HG02623 (cell line): ENCODE results near the gene MBOAT2.
"Not testable (repeated sequence)": the region's sequence is repeated elsewhere in the genome, so short reads cannot be mapped to it uniquely, and the experiment has no call there.

Experiments
- ATAC-seq: cut with Tn5 transposase; IDR thresholded peaks from one replicate; pipeline ENCODE4 v1.9.1; 2021; ENCODE audit warnings: moderate library complexity; ENCODE audit not compliant: unreplicated experiment

Gene MBOAT2

DNA sequence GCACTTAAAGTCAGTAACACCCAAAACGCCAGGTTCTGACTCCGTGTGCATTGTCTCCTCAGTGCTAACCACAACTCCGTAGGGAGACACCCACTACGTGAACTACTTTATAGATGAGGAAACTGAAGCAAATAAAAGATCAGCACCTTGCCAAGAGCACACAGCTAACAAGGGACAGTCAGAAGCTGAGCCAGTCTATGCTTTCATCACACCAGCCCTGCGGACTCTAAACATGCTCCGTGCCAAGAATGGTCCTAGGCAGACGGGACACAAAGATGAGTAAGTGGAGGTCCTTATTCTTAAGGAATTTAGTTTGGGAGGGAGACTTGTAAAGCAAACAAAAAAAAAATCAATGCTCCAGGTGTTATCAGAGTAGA lies 9.6 kb downstream of the MBOAT2 start:
- no peak for ATAC-seq

DNA sequence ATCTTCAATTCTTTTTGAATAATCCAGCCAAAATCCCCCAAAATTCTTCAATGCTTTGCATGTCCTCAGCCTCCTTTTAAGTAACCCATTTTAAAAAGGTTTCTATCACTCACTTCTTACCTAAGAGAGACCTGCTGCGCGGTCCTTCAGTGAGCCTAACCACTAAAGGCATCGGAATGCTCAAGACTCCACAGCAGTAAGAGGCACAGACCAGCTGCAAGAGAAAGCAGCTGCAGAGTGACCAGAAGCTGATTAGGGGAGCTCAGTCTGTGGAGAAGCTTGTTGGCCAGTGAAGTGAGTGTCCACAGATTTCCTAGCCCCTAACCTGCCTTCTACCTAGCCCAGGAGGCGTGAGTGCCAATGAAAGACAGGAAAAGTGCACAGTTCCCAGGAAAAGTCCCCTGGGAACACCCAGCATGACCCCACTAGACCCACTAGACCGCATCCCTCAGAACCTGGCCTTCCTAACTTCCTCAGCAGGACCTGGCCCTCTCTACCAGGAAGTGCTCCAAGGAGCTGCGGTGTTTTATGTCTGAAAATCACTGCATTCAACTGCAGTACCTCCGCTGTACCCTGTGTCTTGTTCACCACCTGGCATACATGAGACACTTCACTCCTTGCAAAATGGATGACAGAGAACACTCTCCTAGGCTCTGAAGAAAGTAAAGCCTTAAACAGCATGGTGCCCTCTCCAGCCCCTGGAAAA lies 10.1 kb downstream of the MBOAT2 start:
- no peak for ATAC-seq

DNA sequence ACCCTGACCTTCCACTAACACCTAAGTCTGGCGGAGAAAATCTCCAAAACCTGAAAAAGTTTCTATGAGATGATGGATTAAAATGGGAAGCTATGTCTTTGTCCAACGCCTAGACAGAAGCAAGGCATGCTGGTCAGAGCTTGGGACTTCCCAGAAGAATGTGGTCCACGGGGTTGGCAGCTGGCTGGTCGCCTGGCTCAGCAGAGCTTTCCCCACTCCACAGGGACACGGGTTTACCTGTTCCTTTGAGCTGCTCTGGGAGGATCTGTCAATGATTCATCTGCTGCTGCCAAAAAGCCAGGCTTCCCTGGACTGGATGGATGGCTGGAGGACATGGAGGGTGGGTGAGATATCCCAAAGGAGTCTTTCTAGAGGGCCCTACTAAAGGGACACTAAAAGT lies 10.8 kb downstream of the MBOAT2 start:
- no peak for ATAC-seq

DNA sequence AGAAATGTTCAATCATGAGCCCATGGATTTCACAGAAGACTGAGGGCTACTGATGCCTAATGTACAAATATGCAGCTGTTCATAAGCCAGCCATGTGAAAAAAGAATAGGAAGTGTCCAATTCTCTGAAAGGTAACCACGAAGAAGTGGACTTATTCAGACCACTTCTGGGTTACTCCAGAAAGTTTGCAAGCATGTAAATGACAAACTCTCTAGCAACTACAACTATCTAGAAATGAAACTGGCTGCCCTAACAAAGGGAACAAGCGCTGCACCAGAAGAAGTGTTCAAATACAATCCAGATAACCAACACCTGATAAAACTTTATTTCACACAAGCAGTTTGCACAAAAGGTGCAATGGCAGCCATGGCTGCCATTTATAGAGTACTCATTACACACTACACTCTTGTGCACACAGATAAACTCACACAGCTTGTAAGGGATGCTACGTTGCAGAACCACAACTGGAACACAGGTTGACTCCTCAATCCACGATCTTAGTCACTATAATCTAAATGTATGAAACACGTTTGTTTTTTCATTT lies 13.9 kb downstream of the MBOAT2 start:
- ATAC-seq, result no peak

DNA sequence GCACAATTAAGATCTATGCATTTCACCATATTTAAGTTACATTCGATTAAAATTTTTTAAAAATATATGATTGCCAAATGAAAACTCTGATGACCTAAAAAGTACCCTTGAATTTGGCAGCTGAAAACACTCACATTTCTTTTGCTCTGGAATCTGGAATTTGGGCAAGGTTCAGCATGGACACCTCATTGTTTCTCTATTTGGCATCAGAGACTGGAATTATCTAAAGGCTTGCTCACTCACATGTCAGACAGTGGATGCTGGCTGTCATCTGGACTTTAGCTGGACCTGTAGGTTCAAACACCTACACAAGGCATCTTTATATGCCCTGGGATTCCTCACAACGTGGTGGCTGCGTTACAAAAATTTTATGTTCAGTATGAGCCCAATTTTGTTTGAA lies 16.1 kb downstream of the MBOAT2 start:
- ATAC-seq, result no peak

DNA sequence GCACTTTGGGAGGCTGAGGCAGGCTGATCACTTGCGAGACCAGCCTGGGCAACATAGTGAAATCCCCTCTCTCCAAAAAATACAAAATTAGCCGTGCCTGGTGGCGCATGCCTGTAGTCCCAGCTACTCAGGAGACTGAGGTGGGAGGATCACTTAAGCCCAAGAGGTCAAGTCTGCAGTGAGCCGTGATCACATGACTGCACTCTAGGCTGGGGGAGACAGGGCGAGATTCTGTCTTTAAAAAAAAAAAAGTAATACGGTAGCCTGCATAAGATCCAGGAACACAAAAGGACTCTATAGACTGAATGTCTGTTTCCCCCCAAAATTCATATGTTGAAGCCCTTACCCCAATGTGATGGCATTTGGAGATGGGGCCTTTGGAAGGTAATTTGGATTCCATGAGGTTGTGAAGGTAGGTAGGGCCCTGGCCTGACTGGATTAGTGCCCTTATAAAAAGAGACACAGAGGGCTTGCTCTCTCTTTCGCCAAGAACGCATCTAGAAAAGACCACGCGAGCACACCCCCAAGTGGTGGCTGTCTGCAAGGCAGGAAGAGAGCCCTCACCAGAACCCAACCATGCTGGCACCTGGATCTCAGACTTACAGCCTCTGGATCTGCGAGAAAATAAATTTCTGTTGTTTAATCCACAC lies 17.0 kb downstream of the MBOAT2 start:
- no peak for ATAC-seq

DNA sequence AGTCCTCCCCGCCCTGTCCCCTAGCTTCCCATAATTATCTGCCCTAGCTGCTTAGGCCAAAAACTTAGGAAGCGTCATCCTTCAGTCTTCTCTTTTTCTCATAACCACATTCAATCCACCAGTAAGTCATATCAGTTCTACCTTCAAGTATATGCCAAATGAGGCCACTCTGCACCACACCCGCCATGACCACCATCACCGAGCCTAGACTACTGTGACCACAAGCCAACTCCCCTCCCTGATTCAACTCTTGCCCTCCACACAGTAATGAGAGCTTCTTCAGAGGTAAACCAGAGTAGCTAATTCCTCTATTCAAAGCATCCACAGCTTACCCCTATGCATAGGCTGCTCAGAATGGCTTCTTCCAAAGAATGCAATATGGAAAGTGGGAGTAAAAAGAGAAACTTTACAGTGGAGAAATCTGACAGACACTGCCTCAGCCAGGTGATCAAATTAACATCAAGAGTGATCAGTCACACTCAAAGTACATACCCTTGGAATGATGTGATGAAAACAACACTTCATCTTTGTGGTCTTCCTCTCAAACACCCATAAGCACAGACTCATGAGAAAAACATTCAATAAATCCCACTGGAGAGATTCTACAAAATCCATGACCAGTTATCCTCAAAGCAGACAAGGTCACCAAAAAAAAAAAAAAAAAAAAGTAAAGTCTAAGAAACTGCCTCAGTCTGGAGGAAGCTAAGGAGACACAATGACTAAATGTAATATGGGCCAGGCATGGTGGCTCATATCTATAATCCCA lies 17.7 kb downstream of the MBOAT2 start:
- no peak for ATAC-seq

DNA sequence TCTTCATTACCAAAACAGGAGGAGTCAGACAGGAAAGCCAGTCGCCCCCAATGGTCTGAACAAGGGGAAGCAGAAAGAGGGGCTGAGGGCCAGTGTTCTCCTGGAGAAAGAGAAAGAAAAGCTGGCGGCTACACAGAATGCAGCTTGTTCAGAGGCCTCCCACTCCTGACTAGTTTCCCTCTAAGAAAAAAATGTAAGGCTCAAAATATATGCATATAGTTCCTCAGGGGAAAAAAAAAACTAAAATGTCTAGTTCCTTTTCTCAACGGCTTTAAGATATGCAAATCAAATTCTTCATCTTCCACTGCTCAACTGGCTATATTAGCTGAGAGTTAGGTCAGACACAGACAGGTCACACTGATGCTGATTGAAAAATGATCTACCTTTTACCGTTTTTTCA lies 18.6 kb downstream of the MBOAT2 start:
- ATAC-seq, result no peak

DNA sequence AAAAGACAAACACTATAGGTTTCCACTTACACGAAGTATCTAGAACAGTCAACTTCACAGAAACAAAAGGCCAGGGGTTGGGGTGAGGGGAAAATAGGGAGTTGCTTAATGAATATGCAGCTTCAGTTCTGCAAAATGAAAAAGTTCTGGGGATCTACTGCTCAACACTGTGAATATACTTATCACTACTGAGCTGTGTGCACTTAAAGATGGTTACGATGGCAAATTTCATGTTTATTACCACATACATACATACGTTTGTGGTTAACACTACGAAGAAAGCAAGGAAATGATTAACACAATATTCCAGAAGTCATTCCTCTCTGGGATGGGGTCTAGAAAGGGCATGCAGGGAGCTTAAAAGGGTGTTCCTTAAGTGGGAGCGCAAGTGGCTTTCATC lies 19.3 kb downstream of the MBOAT2 start:
- ATAC-seq, result no peak

DNA sequence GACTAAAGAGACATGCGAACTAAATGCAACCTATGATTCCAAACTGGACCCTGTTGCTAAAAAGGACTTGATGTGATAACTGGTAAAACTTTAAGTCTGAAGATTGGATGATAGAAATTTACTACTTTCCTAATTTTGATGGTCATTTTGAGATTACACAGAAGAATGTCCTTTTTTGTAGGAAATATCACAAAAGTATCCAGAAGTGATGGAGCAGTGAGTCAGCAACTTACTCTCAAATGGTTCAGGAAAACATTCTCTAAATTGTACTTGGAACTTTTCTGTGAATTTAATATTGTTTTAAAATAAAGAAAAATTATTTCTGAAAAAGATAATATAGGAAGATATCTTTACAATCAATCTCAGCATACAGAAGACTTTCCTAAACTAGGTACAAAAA lies 19.9 kb downstream of the MBOAT2 start:
- no peak for ATAC-seq

DNA sequence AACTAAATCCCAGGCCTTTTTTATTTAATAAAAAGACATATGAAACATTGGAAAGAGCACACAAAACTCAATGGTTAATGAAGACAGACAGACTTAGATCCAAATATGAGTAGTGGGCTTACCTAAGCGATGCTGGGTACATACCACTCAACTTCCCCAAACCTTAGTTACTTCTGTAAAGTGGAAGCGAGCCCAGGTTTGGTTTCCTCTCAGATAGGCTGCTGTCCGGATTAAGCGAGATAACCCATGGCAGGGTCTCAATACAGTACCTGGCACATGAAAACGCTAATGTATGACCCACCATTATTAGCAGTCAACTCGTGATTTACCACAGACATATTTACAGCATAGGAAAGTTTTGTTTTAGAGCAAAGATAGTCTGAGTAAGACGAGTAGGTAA lies 21.6 kb downstream of the MBOAT2 start:
- no peak for ATAC-seq

DNA sequence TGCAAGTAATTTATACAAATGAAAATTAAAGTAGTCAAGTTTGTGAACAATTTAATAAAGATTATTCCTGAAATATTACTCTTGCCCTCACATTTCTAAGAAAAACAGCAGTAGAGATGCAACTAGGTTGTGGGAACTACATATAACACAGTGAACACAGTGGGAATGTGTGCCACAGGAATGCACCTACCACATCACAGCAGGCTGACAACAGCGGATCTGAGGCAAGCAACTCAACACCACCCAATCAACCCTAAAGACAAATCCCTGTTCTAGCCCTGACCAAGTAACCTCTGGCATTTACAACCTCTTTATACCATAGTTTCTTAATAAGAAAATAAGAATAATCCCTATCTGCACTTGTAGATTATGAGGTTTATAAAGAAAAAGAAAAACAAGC lies 23.4 kb downstream of the MBOAT2 start:
- no peak for ATAC-seq

DNA sequence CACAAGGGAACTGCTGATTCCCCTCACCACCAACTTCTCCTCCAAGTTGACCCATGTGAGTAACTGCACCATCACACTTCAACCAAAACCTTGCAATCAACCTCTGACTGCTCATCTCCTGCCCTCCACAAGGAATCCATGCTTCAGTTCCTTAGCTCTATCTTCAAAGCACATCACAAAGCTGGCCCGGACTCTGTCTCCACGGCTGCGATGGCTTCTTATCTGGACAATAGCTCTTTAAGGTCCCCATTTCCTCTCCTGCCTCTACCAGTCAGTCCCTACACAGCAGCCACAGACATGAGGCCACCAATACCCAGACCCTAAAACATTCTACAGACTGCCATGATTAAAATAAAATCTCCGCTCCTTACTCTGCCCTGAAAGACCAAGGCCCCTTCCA lies 25.7 kb downstream of the MBOAT2 start:
- no peak for ATAC-seq

DNA sequence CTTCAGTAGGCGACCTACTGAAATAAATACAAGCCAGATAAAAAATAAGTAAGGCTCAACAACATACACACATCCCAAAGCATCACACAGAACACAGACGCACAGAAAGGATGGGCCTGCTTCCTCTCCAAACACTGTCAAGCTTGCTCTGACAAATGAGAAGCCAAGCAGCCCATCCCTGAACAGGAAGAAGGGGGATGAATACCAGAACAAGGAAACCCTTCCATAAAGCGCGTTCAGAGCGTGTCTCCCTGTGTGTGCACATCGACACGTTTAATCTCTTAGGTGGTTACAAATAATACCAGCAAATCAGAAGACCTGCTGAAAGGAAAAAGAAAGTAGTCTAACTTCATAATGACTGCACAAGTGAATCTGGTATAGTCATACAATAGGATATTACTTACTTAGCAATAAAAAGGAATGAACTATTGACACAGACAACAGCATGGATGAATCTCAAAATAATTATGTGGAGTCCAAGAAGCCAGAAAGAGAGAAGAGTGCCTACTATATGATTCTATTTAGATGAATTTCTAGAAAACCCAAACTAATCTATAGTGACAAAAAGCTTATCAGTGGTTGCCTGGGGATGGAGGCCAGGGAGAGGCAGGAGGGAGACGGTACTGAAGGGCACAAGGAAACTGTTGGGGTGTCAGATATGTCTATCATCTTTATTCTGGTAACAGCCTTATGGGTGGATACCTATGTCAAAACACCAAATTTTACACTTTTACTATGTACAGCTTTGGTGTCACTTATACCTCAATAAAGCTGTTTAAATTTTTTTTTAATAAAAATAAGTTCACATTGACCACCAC lies 26.8 kb downstream of the MBOAT2 start:
- ATAC-seq, result no peak

DNA sequence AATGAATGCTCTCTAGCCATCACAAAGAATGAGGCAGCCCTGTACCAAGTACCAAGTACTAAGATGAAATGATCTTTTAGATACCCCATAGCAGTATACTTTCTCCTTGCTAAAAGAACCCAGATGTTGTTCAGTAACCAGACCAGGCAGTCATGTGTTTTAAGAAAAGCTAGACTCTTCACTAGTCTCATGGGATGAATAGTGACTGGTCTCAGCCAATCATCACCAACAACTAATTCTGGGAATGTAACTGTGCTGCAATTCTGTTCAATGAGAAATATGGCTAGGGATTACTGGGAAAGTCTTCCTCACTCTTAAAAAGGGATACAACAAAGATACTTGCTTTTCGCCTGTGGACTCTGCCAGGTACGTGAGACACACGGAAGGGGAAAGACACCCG lies 29.5 kb downstream of the MBOAT2 start:
- no peak for ATAC-seq

DNA sequence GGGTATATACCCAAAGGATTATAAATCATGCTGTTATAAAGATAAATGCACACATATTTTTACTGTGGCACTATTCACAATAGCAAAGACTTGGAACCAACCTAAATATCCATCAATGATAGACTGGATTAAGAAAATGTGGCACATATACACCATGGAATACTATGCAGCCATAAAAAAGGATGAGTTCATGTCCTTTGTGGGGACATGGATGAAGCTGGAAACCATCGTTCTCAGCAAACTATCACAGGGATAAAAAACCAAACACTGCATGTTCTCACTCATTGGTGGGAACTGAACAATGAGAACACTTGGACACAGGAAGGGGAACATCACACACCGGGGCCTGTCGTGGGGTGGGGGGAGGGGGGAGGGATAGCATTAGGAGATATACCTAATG lies 30.5 kb downstream of the MBOAT2 start:
- ATAC-seq, result not testable (repeated sequence)

DNA sequence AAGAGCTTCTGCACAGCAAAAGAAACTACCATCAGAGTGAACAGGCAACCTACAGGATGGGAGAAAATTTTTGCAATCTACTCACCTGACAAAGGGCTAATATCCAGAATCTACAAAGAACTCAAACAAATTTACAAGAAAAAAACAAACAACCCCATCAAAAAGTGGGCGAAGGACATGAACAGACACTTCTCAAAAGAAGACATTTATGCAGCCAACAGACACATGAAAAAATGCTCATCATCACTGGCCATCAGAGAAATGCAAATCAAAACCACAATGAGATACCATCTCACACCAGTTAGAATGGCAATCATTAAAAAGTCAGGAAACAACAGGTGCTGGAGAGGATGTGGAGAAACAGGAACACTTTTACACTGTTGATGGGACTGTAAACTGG lies 30.9 kb downstream of the MBOAT2 start:
- not testable (repeated sequence) for ATAC-seq

DNA sequence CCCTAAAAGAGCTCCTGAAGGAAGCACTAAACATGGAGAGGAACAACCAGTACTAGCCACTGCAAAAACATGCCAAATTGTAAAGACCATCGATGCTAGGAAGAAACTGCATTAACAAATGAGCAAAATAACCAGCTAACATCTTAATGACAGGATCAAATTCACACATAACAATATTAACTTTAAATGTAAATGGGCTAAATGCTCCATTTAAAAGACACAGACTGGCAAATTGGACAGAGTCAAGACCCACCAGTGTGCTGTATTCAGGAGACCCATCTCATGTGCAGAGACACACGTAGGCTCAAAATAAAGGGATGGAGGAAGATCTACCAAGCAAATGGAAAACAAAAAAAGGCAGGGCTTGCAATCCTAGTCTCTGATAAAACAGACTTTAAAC lies 34.1 kb downstream of the MBOAT2 start:
- not testable (repeated sequence) for ATAC-seq

DNA sequence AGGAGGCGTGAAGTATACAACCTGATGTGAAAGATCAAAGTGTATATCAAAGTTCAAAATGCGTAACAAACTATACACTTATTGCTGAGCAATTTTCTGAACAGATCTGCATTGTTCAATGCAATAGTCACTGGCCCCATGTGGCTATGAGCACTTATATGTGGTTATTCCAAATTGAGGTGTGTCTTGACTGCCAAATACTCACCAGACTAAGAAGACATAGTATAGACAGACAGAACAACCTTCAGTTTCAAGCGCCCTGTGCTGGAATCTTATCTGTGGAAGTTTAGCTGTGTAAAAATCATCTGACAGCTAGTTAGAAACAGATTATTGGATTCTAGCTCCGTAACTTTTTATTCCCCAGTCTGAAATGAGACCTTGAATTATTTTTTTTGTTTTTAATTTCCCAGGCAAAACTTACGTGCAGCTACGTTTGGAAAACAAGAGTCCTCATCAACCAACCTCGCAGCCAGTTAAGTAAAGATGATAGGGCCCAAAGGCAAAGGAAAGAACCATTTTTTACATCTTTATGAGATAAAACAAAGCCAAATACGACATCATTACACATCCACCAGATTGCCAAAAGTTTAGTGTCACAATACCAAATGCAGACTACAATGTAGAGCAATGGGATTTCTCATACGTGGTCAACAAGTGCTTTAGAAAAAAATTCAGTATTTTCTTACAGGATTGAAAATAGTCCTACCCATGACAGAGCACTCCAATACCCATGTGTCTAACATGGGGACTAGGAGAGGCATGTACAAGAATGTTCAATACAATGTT lies 37.2 kb downstream of the MBOAT2 start:
- no peak for ATAC-seq

DNA sequence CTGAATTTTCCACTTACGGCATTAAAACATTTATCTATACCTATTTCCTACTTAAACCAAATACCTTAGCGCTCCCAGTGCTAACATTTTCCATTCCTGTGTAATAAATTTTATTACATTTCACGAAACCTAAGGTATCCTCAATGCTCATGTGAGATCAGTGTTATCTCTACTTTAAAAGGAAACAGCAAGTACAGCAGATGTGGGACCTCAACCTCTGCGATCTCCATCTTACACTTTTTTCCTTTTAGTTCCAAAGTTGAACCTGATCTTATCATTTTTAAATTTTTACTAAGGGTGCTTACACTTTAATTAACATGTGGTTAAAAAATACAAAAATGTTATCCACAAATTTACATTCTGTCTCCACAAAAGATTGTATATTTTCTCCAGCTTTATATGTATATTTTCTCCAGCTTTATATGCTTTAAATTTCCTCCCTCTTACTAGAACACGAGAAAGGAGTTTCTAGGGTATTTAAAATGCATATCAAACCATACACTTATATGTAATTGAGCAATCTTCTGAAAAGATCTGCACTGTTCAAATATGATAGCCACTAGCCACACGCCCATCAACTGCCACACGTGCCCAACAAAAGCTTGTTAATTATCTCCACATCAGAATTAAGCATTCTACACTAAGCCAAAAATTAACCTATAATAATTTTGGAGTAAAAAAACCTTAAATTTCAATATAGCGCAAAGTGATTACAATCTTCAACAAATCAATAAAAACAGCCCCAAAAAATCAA lies 38.1 kb downstream of the MBOAT2 start:
- ATAC-seq, result no peak
